ENCODE results near the gene MPRIP.

DNA sequence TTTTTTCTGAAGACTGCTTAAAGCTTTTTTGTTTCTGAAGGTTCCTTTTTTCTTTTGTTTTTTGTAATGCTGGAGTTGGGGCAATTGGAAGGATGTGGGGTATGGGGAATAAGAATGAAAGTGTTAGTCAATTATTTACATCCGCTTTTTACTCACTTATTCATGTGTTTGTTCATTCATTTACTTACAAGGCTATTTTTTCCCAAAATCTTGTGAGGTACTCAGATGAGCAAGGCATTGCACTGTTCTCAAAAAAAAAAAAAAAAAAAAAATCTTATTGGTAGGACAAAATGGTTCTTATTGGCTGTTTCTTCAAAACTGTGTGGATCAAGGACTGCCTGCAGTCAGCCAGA lies 108.2 kb downstream of the MPRIP start:
- no peak for TF ChIP-seq EZH2 (IDR thresholded peaks at IDR 0.05; ENCODE audit: low read depth)
- TF ChIP-seq, protein P1, sequence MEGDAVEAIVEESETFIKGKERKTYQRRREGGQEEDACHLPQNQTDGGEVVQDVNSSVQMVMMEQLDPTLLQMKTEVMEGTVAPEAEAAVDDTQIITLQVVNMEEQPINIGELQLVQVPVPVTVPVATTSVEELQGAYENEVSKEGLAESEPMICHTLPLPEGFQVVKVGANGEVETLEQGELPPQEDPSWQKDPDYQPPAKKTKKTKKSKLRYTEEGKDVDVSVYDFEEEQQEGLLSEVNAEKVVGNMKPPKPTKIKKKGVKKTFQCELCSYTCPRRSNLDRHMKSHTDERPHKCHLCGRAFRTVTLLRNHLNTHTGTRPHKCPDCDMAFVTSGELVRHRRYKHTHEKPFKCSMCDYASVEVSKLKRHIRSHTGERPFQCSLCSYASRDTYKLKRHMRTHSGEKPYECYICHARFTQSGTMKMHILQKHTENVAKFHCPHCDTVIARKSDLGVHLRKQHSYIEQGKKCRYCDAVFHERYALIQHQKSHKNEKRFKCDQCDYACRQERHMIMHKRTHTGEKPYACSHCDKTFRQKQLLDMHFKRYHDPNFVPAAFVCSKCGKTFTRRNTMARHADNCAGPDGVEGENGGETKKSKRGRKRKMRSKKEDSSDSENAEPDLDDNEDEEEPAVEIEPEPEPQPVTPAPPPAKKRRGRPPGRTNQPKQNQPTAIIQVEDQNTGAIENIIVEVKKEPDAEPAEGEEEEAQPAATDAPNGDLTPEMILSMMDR (conservative IDR thresholded peaks at IDR 0.05): no peak

Data from PC-9 (cell line).